ENCODE results near the gene STMN1. TPM values are rescaled to one million over a fixed set of nuclear protein-coding genes. Genes with fewer than 3 reads are reported as not detected.

Gene STMN1
- total RNA-seq, 4 donors from 2014 or later: 15.0 to 25.7 (median 16.8) TPM

DNA sequence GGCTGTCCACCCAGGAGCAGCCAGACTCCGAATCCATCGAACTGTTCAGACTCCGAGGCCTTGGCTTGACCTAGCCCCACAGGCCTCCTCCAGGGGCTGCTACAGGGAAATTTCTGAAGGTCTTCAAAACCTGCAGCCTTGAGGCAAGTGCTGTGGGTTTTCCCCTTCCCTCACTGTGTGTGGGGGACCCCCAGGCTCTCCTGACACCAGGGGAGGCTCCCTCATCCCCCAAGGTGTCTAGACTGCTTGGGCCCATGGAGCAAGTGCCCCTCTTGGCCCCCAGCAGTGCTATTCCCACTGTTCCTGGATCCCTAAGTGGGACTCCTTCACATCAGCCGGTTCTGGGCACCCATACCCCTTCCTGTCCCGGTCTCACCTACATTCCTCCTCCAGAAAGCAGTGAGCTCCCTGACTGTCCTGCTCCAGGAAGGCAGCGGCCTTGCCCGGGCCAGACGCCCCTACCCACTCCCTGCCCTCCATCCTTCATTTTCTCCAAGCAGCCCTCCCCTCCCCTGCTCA, 31.5 kb downstream of the STMN1 start:
- TF ChIP-seq EP300 (IDR thresholded peaks at IDR 0.05): no peak
- TF ChIP-seq POLR2AphosphoS5 (IDR thresholded peaks at IDR 0.05): no peak
- no peak for TF ChIP-seq POLR2A (IDR thresholded peaks at IDR 0.05; ENCODE audit: low read depth)
- TF ChIP-seq, protein P1, sequence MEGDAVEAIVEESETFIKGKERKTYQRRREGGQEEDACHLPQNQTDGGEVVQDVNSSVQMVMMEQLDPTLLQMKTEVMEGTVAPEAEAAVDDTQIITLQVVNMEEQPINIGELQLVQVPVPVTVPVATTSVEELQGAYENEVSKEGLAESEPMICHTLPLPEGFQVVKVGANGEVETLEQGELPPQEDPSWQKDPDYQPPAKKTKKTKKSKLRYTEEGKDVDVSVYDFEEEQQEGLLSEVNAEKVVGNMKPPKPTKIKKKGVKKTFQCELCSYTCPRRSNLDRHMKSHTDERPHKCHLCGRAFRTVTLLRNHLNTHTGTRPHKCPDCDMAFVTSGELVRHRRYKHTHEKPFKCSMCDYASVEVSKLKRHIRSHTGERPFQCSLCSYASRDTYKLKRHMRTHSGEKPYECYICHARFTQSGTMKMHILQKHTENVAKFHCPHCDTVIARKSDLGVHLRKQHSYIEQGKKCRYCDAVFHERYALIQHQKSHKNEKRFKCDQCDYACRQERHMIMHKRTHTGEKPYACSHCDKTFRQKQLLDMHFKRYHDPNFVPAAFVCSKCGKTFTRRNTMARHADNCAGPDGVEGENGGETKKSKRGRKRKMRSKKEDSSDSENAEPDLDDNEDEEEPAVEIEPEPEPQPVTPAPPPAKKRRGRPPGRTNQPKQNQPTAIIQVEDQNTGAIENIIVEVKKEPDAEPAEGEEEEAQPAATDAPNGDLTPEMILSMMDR (IDR thresholded peaks at IDR 0.05): no peak
- intact Hi-C loops (cut with DNase I): no loop called here
- DNase-seq (ENCODE audit: extremely low spot score): no peak
- H3K27me3 ChIP-seq: no peaks in the 10 kb centered on the region
- peak overlapping the region; percentile 66 to 82 (median 78) for H3K4me3 ChIP-seq
- WGBS: 28% methylated on average over 8 of the region's 8 CpGs
- peak overlapping the region; percentile 78 to 89 (median 84) for H3K27ac ChIP-seq (replicated peaks in 1 of 4)
- H3K9me3 ChIP-seq: no peaks in the 10 kb centered on the region
- peaks cover 0 to 8% (median 4%) of the 10 kb centered on the region in 4 donors for H3K36me3 ChIP-seq
- H3K4me1 ChIP-seq: peaks cover 25 to 56% (median 50%) of the 10 kb centered on the region in 4 donors

GRCh38 chr1:25874209-25874608, 32.0 kb downstream of the STMN1 start:
- Histone ChIP-seq H3K27ac (replicated peaks in 1 of 4) (peak overlapping the region; percentile 78 to 89 (median 84)), H3K9me3 (no peaks in the 10 kb centered on the region), H3K36me3 (peaks cover 0 to 13% (median 6%) of the 10 kb centered on the region in 4 donors), H3K4me3 (peak overlapping the region; percentile 66 to 82 (median 78)), H3K27me3 (no peaks in the 10 kb centered on the region), H3K4me1 (peaks cover 25 to 56% (median 50%) of the 10 kb centered on the region in 4 donors)
- 100% methylated on average over 3 of the region's 3 CpGs for WGBS
- no peak for TF ChIP-seq EP300 (IDR thresholded peaks at IDR 0.05)
- TF ChIP-seq, protein P1 (IDR thresholded peaks at IDR 0.05): no peak
- no peak for TF ChIP-seq POLR2AphosphoS5 (IDR thresholded peaks at IDR 0.05)
- TF ChIP-seq POLR2A (IDR thresholded peaks at IDR 0.05; ENCODE audit: low read depth): no peak
- intact Hi-C loops (cut with DNase I): no loop called here
- DNase-seq (ENCODE audit: extremely low spot score): no peak

GRCh38 chr1:25873120-25873519, 33.1 kb downstream of the STMN1 start:
- H3K36me3 ChIP-seq: peaks cover 0 to 20% (median 9%) of the 10 kb centered on the region in 4 donors
- 81% methylated on average over 3 of the region's 3 CpGs for whole genome bisulfite sequencing
- intact Hi-C loops (cut with DNase I): no loop called here
- H3K9me3 ChIP-seq: no peaks in the 10 kb centered on the region
- TF ChIP-seq, protein P1 (IDR thresholded peaks at IDR 0.05): no peak
- TF ChIP-seq POLR2A (IDR thresholded peaks at IDR 0.05; ENCODE audit: low read depth) (no peak), EP300 (IDR thresholded peaks at IDR 0.05) (no peak), POLR2AphosphoS5 (IDR thresholded peaks at IDR 0.05) (no peak)
- peaks cover 25 to 56% (median 50%) of the 10 kb centered on the region in 4 donors for H3K4me1 ChIP-seq
- H3K27ac ChIP-seq (replicated peaks in 1 of 4): no peak overlapping the region
- no peak for DNase-seq (ENCODE audit: extremely low spot score)
- H3K27me3 ChIP-seq: no peaks in the 10 kb centered on the region
- H3K4me3 ChIP-seq: no peak overlapping the region

GRCh38 chr1:25872713-25873112, 33.5 kb downstream of the STMN1 start:
- no peak for TF ChIP-seq POLR2A (IDR thresholded peaks at IDR 0.05; ENCODE audit: low read depth)
- TF ChIP-seq, protein P1 (IDR thresholded peaks at IDR 0.05): no peak
- no peak for TF ChIP-seq EP300 (IDR thresholded peaks at IDR 0.05)
- no peak for TF ChIP-seq POLR2AphosphoS5 (IDR thresholded peaks at IDR 0.05)
- H3K27ac ChIP-seq (replicated peaks in 1 of 4): no peak overlapping the region
- no peak for DNase-seq (ENCODE audit: extremely low spot score)
- peaks cover 25 to 56% (median 50%) of the 10 kb centered on the region in 4 donors for H3K4me1 ChIP-seq
- 72% methylated on average over 2 of the region's 2 CpGs for WGBS
- peaks cover 0 to 22% (median 10%) of the 10 kb centered on the region in 4 donors for H3K36me3 ChIP-seq
- H3K9me3 ChIP-seq: no peaks in the 10 kb centered on the region
- H3K4me3 ChIP-seq: no peak overlapping the region
- H3K27me3 ChIP-seq: no peaks in the 10 kb centered on the region
- intact Hi-C loops (cut with DNase I): no loop called here

Measured in esophagus muscularis mucosa (tissue), 4 donors.